ENCODE results near the gene HOXC11. TPM values are rescaled to one million over a fixed set of nuclear protein-coding genes. Genes with fewer than 3 reads are reported as not detected.

Gene HOXC11
- total RNA-seq, 2 donors from 2014 or later, result not detected

DNA sequence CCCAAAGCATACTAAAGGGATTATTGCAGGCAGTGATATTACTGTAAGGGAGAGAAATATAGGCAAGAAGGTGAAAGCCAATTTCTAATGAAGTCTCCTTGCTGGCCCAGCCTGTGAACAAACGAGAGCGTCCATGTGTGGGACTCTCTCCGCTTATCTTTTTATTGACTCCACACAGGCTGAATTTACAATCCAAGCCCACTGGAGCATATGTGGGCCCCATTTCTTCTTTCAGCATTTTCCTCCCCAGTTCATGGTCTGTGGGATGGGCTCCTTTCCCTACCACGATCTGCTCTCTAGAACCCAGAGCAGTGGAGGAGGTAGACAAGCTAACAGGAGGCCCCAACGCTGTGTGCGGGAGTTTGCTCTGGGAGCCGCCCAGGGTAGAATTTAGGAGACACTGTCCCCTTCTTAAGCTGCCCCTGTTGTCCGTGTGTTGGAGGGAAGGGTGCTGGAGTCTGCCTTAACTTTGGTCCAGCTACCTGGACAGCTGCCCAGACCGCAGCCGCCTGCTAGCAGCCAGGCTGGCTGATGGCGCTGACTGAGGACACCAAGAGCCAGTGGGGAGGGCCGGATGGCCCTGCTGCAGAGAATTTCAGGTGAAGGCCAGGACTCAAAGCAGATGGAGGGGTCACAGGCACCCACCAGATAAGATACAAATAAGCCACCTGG lies 3.2 kb upstream of the HOXC11 start:
- Histone ChIP-seq H3K9me3 (no peaks in the 10 kb centered on the region), H3K27ac (no peak overlapping the region), H3K4me1 (peaks cover 0 to 28% of the 10 kb centered on the region in 2 donors), H3K36me3 (no peaks in the 10 kb centered on the region), H3K4me3 (no peak overlapping the region), H3K27me3 (peaks cover 66 to 91% of the 10 kb centered on the region in 2 donors)
- DNase-seq (ENCODE audit: low spot score), result no peak
- TF ChIP-seq, protein P1, sequence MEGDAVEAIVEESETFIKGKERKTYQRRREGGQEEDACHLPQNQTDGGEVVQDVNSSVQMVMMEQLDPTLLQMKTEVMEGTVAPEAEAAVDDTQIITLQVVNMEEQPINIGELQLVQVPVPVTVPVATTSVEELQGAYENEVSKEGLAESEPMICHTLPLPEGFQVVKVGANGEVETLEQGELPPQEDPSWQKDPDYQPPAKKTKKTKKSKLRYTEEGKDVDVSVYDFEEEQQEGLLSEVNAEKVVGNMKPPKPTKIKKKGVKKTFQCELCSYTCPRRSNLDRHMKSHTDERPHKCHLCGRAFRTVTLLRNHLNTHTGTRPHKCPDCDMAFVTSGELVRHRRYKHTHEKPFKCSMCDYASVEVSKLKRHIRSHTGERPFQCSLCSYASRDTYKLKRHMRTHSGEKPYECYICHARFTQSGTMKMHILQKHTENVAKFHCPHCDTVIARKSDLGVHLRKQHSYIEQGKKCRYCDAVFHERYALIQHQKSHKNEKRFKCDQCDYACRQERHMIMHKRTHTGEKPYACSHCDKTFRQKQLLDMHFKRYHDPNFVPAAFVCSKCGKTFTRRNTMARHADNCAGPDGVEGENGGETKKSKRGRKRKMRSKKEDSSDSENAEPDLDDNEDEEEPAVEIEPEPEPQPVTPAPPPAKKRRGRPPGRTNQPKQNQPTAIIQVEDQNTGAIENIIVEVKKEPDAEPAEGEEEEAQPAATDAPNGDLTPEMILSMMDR (IDR thresholded peaks at IDR 0.05), result no peak

GRCh38 chr12:53970451-53970850 lies 2.5 kb upstream of the HOXC11 start:
- Histone ChIP-seq H3K4me1 (peaks cover 0 to 35% of the 10 kb centered on the region in 2 donors), H3K36me3 (no peaks in the 10 kb centered on the region), H3K27ac (no peak overlapping the region), H3K9me3 (no peaks in the 10 kb centered on the region), H3K27me3 (peaks cover 65 to 91% of the 10 kb centered on the region in 2 donors), H3K4me3 (no peak overlapping the region)
- no peak for DNase-seq (ENCODE audit: low spot score)
- TF ChIP-seq, protein P1 (IDR thresholded peaks at IDR 0.05), result no peak

GRCh38 chr12:53971129-53971528 lies 1.8 kb upstream of the HOXC11 start:
- peaks cover 0 to 36% of the 10 kb centered on the region in 2 donors for H3K4me1 ChIP-seq
- peaks cover 65 to 91% of the 10 kb centered on the region in 2 donors for H3K27me3 ChIP-seq
- H3K36me3 ChIP-seq, result no peaks in the 10 kb centered on the region
- TF ChIP-seq, protein P1 (IDR thresholded peaks at IDR 0.05), result no peak
- DNase-seq (ENCODE audit: low spot score), result no peak
- H3K27ac ChIP-seq, result no peak overlapping the region
- no peak overlapping the region for H3K4me3 ChIP-seq
- H3K9me3 ChIP-seq, result no peaks in the 10 kb centered on the region

DNA sequence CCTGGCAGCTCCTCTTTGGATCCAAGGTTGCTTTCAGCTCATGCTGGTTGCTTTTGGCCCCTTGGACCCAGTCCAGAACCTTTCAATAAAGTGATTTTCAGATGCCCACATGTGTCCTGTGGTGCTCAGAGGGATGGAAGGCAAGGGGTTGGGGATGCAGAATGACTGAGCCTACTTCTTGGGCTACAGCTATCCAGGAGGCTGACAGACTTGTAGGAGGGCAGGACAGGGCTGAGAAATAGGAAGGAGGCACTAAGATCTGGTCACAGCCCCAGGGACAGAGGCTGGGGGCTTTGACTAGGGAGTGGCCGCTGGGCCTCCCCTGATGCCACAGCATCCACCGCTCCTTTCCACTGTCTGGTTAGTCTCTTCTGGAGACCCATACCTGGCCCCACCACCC lies 1.2 kb upstream of the HOXC11 start:
- Histone ChIP-seq H3K27ac (no peak overlapping the region), H3K36me3 (no peaks in the 10 kb centered on the region), H3K4me1 (peaks cover 0 to 31% of the 10 kb centered on the region in 2 donors), H3K4me3 (no peak overlapping the region), H3K9me3 (no peaks in the 10 kb centered on the region), H3K27me3 (peaks cover 65 to 91% of the 10 kb centered on the region in 2 donors)
- TF ChIP-seq, protein P1 (IDR thresholded peaks at IDR 0.05), result no peak
- no peak for DNase-seq (ENCODE audit: low spot score)

DNA sequence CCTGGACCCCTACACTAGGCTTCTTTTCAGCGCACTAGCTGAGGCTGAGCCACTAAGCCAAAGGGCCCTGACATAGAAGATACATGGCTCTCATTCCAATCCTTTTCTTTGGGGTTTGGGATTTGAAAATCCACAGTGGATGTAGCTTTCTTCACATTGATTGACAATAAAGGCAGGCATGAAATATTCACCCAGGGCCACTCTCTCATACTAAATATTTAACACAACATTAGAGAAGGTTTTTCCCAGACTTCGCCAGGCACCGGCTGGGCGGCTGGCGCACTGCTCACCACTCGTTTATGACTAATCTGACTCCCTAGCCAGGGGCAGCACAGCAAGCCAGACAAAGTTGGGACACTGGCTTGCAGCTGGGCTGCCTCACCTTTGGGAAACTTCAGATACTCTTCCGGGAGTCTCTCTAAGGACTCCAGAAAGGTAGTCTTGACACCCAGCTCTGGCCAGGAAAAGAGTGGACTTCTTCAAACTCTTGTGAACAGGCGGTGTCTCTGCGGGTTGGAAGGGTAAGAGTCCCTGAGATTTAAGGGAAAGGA lies 699 bp upstream of the HOXC11 start:
- DNase-seq (ENCODE audit: low spot score), result no peak
- TF ChIP-seq, protein P1 (IDR thresholded peaks at IDR 0.05), result no peak
- no peaks in the 10 kb centered on the region for H3K9me3 ChIP-seq
- peaks cover 63 to 91% of the 10 kb centered on the region in 2 donors for H3K27me3 ChIP-seq
- H3K4me1 ChIP-seq, result peaks cover 0 to 29% of the 10 kb centered on the region in 2 donors
- H3K36me3 ChIP-seq, result no peaks in the 10 kb centered on the region
- no peak overlapping the region for H3K27ac ChIP-seq
- H3K4me3 ChIP-seq, result no peak overlapping the region

All from right atrium auricular region (tissue), 2 donors.